Tibial nerve (tissue), 3 donors: Measurements from ENCODE around the gene RNF208.

ENCODE experiments used
- POLR2A ChIP-seq, 2 donors: fragments of 450-650 bp; IDR thresholded peaks; one replicate each; pipeline ENCODE4 v1.6.1; 2017; ENCODE audit warnings: antibody characterized with exemption in 2 of 2, mild to moderate bottlenecking in 2 of 2, moderate library complexity in 2 of 2
- TF ChIP-seq, protein P1 (sequence below), 5 experiments: fragments of 200-600 bp in 3 of 5; fragments of 450-650 bp in 2 of 5; sonication (generic) in 3 of 5; IDR thresholded peaks; one replicate each; pipeline ENCODE4 v1.5.1; 2016 to 2019; ENCODE audit warnings: antibody characterized with exemption in 5 of 5, mild to moderate bottlenecking in 3 of 5, moderate library complexity in 2 of 5

DNA sequence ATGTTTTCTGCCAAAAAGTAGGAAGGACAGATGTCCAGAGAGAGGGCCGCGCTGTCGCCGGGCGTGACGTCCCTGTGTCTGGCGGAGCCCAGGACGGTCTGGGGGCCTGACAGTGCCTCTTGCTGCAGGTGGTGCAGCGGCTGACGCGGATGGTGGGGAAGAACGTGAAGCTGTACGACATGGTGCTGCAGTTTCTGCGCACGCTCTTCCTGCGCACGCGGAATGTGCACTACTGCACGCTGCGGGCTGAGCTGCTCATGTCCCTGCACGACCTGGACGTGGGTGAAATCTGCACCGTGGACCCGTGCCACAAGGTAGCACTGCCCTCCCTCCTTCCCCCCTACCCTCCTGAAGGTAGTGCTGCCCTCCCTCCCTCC lies 40.9 kb upstream of the RNF208 start:
- TF ChIP-seq, protein P1, sequence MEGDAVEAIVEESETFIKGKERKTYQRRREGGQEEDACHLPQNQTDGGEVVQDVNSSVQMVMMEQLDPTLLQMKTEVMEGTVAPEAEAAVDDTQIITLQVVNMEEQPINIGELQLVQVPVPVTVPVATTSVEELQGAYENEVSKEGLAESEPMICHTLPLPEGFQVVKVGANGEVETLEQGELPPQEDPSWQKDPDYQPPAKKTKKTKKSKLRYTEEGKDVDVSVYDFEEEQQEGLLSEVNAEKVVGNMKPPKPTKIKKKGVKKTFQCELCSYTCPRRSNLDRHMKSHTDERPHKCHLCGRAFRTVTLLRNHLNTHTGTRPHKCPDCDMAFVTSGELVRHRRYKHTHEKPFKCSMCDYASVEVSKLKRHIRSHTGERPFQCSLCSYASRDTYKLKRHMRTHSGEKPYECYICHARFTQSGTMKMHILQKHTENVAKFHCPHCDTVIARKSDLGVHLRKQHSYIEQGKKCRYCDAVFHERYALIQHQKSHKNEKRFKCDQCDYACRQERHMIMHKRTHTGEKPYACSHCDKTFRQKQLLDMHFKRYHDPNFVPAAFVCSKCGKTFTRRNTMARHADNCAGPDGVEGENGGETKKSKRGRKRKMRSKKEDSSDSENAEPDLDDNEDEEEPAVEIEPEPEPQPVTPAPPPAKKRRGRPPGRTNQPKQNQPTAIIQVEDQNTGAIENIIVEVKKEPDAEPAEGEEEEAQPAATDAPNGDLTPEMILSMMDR (IDR thresholded peaks at IDR 0.05): no peak
- TF ChIP-seq POLR2A (IDR thresholded peaks at IDR 0.05): no peak
